K562 (cell line): ENCODE data around the gene SKIC2. TPM values are rescaled to one million over a fixed set of nuclear protein-coding genes. Genes with fewer than 3 reads are reported as not detected.

ENCODE experiments used
- ATF4 ChIP-seq: fragments of 450-650 bp; formaldehyde crosslinking; IDR thresholded peaks from 2 replicates; pipeline ENCODE4 v1.4.0; 2022; ENCODE audit warnings: mild to moderate bottlenecking, moderate library complexity
- CSDE1 ChIP-seq, 2 experiments: fragments of 450-650 bp; IDR thresholded peaks; 2 replicates each; pipeline ENCODE4 v1.6.1; 2016; ENCODE audit warnings: mild to moderate bottlenecking in 1 of 2
- DACH1 ChIP-seq: fragments of 450-650 bp; IDR thresholded peaks from 2 replicates; pipeline ENCODE4 v1.6.1; 2018; ENCODE audit not compliant: partially characterized antibody
- E2F3 ChIP-seq: fragments of 250-450 bp; sonication (Bioruptor Pico); IDR thresholded peaks from 2 replicates; pipeline ENCODE4 v1.4.0; 2020; ENCODE audit warnings: mild to moderate bottlenecking
- FOSL1 ChIP-seq: fragments of 200-800 bp; sonication (Bioruptor generic); conservative IDR thresholded peaks from 2 replicates; pipeline ENCODE4 v1.6.1; 2016; ENCODE audit warnings: missing genetic modification characterization, missing compliant biosample characterization
- HIVEP1 ChIP-seq: fragments of 250-450 bp; sonication (Bioruptor Pico); IDR thresholded peaks from 2 replicates; pipeline ENCODE4 v1.4.0; 2020; ENCODE audit warnings: mild to moderate bottlenecking
- NCOR1 ChIP-seq: fragments of 450-650 bp; IDR thresholded peaks from 2 replicates; pipeline ENCODE4 v1.6.1; 2016; ENCODE audit warnings: mild to moderate bottlenecking, moderate library complexity
- NFXL1 ChIP-seq: fragments of 450-650 bp; formaldehyde crosslinking; IDR thresholded peaks from 2 replicates; pipeline ENCODE4 v1.4.0; 2021; ENCODE audit warnings: mild to moderate bottlenecking
- PHTF2 ChIP-seq: fragments of 250-450 bp; sonication (Bioruptor Pico); IDR thresholded peaks from 2 replicates; pipeline ENCODE4 v1.5.0; 2021; ENCODE audit warnings: mild to moderate bottlenecking
- PTBP1 ChIP-seq: fragments of 200-400 bp; formaldehyde crosslinking; IDR thresholded peaks from 2 replicates; pipeline ENCODE4 v1.6.1; 2017; ENCODE audit warnings: low read depth, low read length
- RBFOX2 ChIP-seq: fragments of 200-400 bp; formaldehyde crosslinking; IDR thresholded peaks from 2 replicates; pipeline ENCODE4 v1.6.1; 2017; ENCODE audit warnings: low read depth, mild to moderate bottlenecking, low read length, moderate library complexity
- SNIP1 ChIP-seq: fragments of 450-650 bp; IDR thresholded peaks from 2 replicates; pipeline ENCODE4 v1.7.1; 2017; ENCODE audit warnings: low read depth, mild to moderate bottlenecking
- TBL1XR1 ChIP-seq, 2 experiments: IDR thresholded peaks; 2 replicates each; pipeline ENCODE4 v1.6.1; 2012; ENCODE audit warnings: improper control_type of control experiment in 2 of 2, low read length in 2 of 2, mild to moderate bottlenecking in 1 of 2
- TSC22D4 ChIP-seq: fragments of 450-650 bp; IDR thresholded peaks from 2 replicates; pipeline ENCODE4 v1.6.1; 2016; ENCODE audit warnings: missing genetic modification characterization, missing biosample characterization, control low read depth
- ZBTB12 ChIP-seq: fragments of 250-450 bp; sonication (Bioruptor Pico); IDR thresholded peaks from 2 replicates; pipeline ENCODE4 v1.4.0; 2020
- ZNF174 ChIP-seq: fragments of 250-450 bp; sonication (Bioruptor Pico); IDR thresholded peaks from 2 replicates; pipeline ENCODE4 v1.4.0; 2020; ENCODE audit warnings: mild to moderate bottlenecking
- ZNF253 ChIP-seq: fragments of 250-450 bp; sonication (Bioruptor Pico); conservative IDR thresholded peaks from 2 replicates; pipeline ENCODE4 v1.6.1; 2021; ENCODE audit warnings: mild to moderate bottlenecking
- ZNF354B ChIP-seq: fragments of 250-450 bp; sonication (Bioruptor Pico); IDR thresholded peaks from 2 replicates; pipeline ENCODE4 v1.4.0; 2020
- ZNF398 ChIP-seq: fragments of 250-450 bp; sonication (Bioruptor Pico); IDR thresholded peaks from 2 replicates; pipeline ENCODE4 v1.8.0; 2021; ENCODE audit warnings: moderate library complexity, mild to moderate bottlenecking, inconsistent platforms
- polyA plus RNA-seq, 8 experiments: library from polyadenylated mRNA; depleted of rRNA in 4 of 8; stranded (reverse) in 5 of 8; unstranded in 3 of 8; fragments of >200 nt; fragmentation: Nextera tagmentation in 2 of 8; fragmentation: Illumina TruSeq in 1 of 8; extraction: Ambion mirVana in 2 of 8; extraction: Trizol in 1 of 8; gene quantifications; 2 replicates each; pipeline versions ENCODE4 v1.2.1 to v1.2.3, GENCODE V29; 2011 to 2014; ENCODE audit warnings: inconsistent platforms in 1 of 8, missing spikeins in 1 of 8
- total RNA-seq, 7 experiments: library from RNA; depleted of rRNA in 6 of 7; stranded (reverse); fragments of >200 nt in 6 of 7; fragmentation: Illumina TruSeq in 2 of 7; extraction: Trizol in 2 of 7; gene quantifications; 2 replicates each; pipeline versions ENCODE4 v1.2.1 to v1.2.3, GENCODE V29; 2011 to 2021; ENCODE audit warnings: low replicate concordance in 1 of 7
- TF ChIP-seq, protein P1 (sequence below): fragments of 450-650 bp; formaldehyde crosslinking; IDR thresholded peaks from 2 replicates; pipeline ENCODE4 v1.4.0; 2020; ENCODE audit warnings: mild to moderate bottlenecking, moderate library complexity
- TF ChIP-seq, protein P2 (sequence below): fragments of 450-650 bp; IDR thresholded peaks from 2 replicates; pipeline ENCODE4 v1.6.1; 2017; ENCODE audit warnings: antibody characterized with exemption

Gene SKIC2
- total and polyA plus RNA-seq, 9 of the 15 experiments (the other 6 are each of a cell fraction or from before 2014, with no cell fraction given): 3.3 to 94.6 (median 38.8) TPM

DNA sequence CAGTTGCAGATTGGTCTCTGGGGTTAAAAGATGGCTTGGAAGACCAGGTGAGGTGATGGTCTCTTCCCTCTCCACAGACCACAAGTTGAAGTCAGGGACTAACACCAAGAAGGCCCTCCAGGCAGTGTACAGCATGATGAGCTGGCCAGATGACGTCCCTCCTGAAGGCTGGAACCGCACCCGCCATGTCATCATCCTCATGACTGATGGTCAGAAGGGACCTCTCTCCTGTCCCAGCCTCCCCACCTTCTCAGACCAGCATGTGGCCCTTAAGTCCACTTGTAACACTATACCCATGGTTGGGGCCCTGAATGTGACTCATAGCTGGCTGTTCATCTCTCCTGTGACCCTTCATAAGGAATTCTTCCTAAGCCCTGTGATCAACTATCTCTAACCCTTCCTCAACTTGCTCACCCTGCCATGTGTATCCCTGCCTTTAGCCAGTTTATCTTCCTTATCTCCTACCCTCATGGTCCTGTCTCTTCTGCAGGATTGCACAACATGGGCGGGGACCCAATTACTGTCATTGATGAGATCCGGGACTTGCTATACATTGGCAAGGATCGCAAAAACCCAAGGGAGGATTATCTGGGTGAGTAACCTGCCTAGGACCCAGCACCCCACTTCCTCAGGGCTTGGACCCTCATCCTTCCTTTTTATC lies 10.1 kb upstream of the SKIC2 start (continued):
- TF ChIP-seq ZNF354B (CRISPR knock-in tag): no peak
- TF ChIP-seq, protein P1, sequence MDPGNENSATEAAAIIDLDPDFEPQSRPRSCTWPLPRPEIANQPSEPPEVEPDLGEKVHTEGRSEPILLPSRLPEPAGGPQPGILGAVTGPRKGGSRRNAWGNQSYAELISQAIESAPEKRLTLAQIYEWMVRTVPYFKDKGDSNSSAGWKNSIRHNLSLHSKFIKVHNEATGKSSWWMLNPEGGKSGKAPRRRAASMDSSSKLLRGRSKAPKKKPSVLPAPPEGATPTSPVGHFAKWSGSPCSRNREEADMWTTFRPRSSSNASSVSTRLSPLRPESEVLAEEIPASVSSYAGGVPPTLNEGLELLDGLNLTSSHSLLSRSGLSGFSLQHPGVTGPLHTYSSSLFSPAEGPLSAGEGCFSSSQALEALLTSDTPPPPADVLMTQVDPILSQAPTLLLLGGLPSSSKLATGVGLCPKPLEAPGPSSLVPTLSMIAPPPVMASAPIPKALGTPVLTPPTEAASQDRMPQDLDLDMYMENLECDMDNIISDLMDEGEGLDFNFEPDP (CRISPR knock-in tag): no peak
- no peak for TF ChIP-seq PTBP1
- no peak for TF ChIP-seq TBL1XR1 (IDR thresholded peaks at IDR 0.05; ENCODE audit: low read length in 2 of 2)
- peak; percentile 41; the same call in 1 of the 2 replicates for TF ChIP-seq ZBTB12 (CRISPR knock-in tag)
- TF ChIP-seq, protein P2, sequence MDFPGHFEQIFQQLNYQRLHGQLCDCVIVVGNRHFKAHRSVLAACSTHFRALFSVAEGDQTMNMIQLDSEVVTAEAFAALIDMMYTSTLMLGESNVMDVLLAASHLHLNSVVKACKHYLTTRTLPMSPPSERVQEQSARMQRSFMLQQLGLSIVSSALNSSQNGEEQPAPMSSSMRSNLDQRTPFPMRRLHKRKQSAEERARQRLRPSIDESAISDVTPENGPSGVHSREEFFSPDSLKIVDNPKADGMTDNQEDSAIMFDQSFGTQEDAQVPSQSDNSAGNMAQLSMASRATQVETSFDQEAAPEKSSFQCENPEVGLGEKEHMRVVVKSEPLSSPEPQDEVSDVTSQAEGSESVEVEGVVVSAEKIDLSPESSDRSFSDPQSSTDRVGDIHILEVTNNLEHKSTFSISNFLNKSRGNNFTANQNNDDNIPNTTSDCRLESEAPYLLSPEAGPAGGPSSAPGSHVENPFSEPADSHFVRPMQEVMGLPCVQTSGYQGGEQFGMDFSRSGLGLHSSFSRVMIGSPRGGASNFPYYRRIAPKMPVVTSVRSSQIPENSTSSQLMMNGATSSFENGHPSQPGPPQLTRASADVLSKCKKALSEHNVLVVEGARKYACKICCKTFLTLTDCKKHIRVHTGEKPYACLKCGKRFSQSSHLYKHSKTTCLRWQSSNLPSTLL: no peak
- no peak for TF ChIP-seq CSDE1 (IDR thresholded peaks at IDR 0.05)
- TF ChIP-seq NCOR1: no peak
- TF ChIP-seq ZNF174 (CRISPR knock-in tag): no peak
- TF ChIP-seq ZNF253: no peak
- TF ChIP-seq ZNF398: no peak
- TF ChIP-seq DACH1: peak; percentile 76
- peak; percentile 35; the same call in 1 of the 2 replicates for TF ChIP-seq RBFOX2
- no peak for TF ChIP-seq HIVEP1 (CRISPR knock-in tag)
- no peak for TF ChIP-seq PHTF2 (CRISPR knock-in tag)
- TF ChIP-seq TSC22D4 (tag): no peak
- TF ChIP-seq ATF4 (CRISPR knock-in tag): no peak
- peak; percentile 98 for TF ChIP-seq FOSL1 (tag)
- TF ChIP-seq SNIP1: no peak
- no peak for TF ChIP-seq NFXL1 (CRISPR knock-in tag)
- no peak for TF ChIP-seq E2F3
